Esophagus muscularis mucosa (tissue), 4 donors: Measurements from ENCODE around the gene EXOC6B.

Experiments used
- CTCF ChIP-seq, 3 experiments: fragments of 200-600 bp in 2 of 3; fragments of 450-650 bp in 1 of 3; sonication (generic) in 2 of 3; IDR thresholded peaks; one replicate each; pipeline ENCODE4 v1.5.1; 2017 to 2019; ENCODE audit warnings: antibody characterized with exemption in 3 of 3, mild to moderate bottlenecking in 2 of 3, moderate library complexity in 1 of 3
- EP300 ChIP-seq: sonication (generic); formaldehyde crosslinking; IDR thresholded peaks from one replicate; pipeline ENCODE4 v1.6.1; 2017; ENCODE audit warnings: antibody characterized with exemption
- POLR2A ChIP-seq: fragments of 450-650 bp; IDR thresholded peaks from one replicate; pipeline ENCODE4 v1.6.1; 2017; ENCODE audit warnings: antibody characterized with exemption, moderate library complexity, mild to moderate bottlenecking, low read depth
- POLR2AphosphoS5 ChIP-seq, 2 donors: sonication (generic); formaldehyde crosslinking; IDR thresholded peaks; one replicate each; pipeline ENCODE4 v1.6.1; 2017; ENCODE audit warnings: antibody characterized with exemption in 2 of 2

DNA sequence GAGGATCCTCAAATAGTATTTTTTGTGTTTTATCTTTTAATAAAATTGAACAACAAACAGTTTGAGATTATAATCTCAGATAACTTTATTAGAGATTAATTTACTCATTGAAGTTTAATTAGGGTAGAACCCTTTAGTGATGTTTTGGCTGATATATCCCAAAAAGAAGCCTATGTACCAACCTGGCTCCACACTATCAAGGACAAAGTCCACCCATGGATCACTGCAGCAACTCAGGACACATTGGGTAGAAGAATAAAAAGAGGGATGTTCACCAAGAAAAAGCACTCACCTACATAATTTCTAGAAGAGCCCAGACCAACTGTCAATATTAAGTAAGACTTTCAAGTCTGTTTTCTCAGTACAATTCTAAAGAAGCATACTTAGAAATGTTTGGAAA lies 112.9 kb downstream of the EXOC6B start:
- TF ChIP-seq POLR2AphosphoS5 (IDR thresholded peaks at IDR 0.05) (no peak), CTCF (IDR thresholded peaks at IDR 0.05) (no peak), POLR2A (no peak), EP300 (no peak)
